ENCODE data around the gene PPAN.
A peak's percentile ranks its signal among the peaks of the same experiment; 100 is the strongest.

PPAN gene

GRCh38 chr19:10115392-10116084 lies 9.4 kb downstream of the PPAN start:
- no peaks in the 10 kb centered on the region for H3K9me3 ChIP-seq (ENCODE audit: control insufficient read depth in 1 of 2, low read length in 2 of 2)

GRCh38 chr19:10116085-10116865 lies 10.1 kb downstream of the PPAN start:
- H3K9me3 ChIP-seq (ENCODE audit: control insufficient read depth in 1 of 2, low read length in 2 of 2) = no peaks in the 10 kb centered on the region
- H3K4me1 ChIP-seq (ENCODE audit: control insufficient read depth in 1 of 2, insufficient read depth in 2 of 2, low read length in 2 of 2) = peaks cover 5 to 30% of the 10 kb centered on the region in 2 donors
- no peak overlapping the region for H3K4me3 ChIP-seq (ENCODE audit: low read depth in 1 of 2, low read length in 2 of 2)
- H3K36me3 ChIP-seq (ENCODE audit: control insufficient read depth in 1 of 2, insufficient read depth in 2 of 2, low read length in 2 of 2) = peaks cover 14 to 44% of the 10 kb centered on the region in 2 donors
- H3K27ac ChIP-seq (ENCODE audit: low read length) = no peak overlapping the region
- no peaks in the 10 kb centered on the region for H3K27me3 ChIP-seq (ENCODE audit: low read depth, low read length)

More at GRCh38 chr19:10115392-10116084, 9.4 kb downstream of the PPAN start:
- H3K27me3 ChIP-seq (ENCODE audit: low read depth, low read length) = no peaks in the 10 kb centered on the region
- no peak overlapping the region for H3K4me3 ChIP-seq (ENCODE audit: low read depth in 1 of 2, low read length in 2 of 2)
- peaks cover 16 to 52% of the 10 kb centered on the region in 2 donors for H3K36me3 ChIP-seq (ENCODE audit: control insufficient read depth in 1 of 2, insufficient read depth in 2 of 2, low read length in 2 of 2)
- H3K27ac ChIP-seq (ENCODE audit: low read length) = no peak overlapping the region
- H3K4me1 ChIP-seq (ENCODE audit: control insufficient read depth in 1 of 2, insufficient read depth in 2 of 2, low read length in 2 of 2) = peaks cover 5 to 30% of the 10 kb centered on the region in 2 donors

GRCh38 chr19:10116866-10117616 lies 10.9 kb downstream of the PPAN start:
- Histone ChIP-seq H3K36me3 (ENCODE audit: control insufficient read depth in 1 of 2, insufficient read depth in 2 of 2, low read length in 2 of 2) (peaks cover 14 to 42% of the 10 kb centered on the region in 2 donors), H3K4me3 (ENCODE audit: low read depth in 1 of 2, low read length in 2 of 2) (no peak overlapping the region), H3K27ac (ENCODE audit: low read length) (no peak overlapping the region), H3K9me3 (ENCODE audit: control insufficient read depth in 1 of 2, low read length in 2 of 2) (no peaks in the 10 kb centered on the region), H3K4me1 (ENCODE audit: control insufficient read depth in 1 of 2, insufficient read depth in 2 of 2, low read length in 2 of 2) (peaks cover 5 to 30% of the 10 kb centered on the region in 2 donors), H3K27me3 (ENCODE audit: low read depth, low read length) (no peaks in the 10 kb centered on the region)

- Histone ChIP-seq H3K27me3 (ENCODE audit: low read depth, low read length) (no peaks in the 10 kb centered on the region), H3K9me3 (ENCODE audit: control insufficient read depth in 1 of 2, low read length in 2 of 2) (no peaks in the 10 kb centered on the region), H3K36me3 (ENCODE audit: control insufficient read depth in 1 of 2, insufficient read depth in 2 of 2, low read length in 2 of 2) (peaks cover 14 to 39% of the 10 kb centered on the region in 2 donors), H3K27ac (ENCODE audit: low read length) (peak overlapping the region; percentile 71), H3K4me1 (ENCODE audit: control insufficient read depth in 1 of 2, insufficient read depth in 2 of 2, low read length in 2 of 2) (peaks cover 5 to 17% of the 10 kb centered on the region in 2 donors), H3K4me3 (ENCODE audit: low read depth in 1 of 2, low read length in 2 of 2) (peak overlapping the region; percentile 91 to 97)
Measured at GRCh38 chr19:10118960-10119359, 12.8 kb downstream of the PPAN start.

GRCh38 chr19:10120538-10121189 lies 14.5 kb downstream of the PPAN start:
- no peaks in the 10 kb centered on the region for H3K27me3 ChIP-seq (ENCODE audit: low read depth, low read length)
- no peak overlapping the region for H3K4me3 ChIP-seq (ENCODE audit: low read depth in 1 of 2, low read length in 2 of 2)
- H3K4me1 ChIP-seq (ENCODE audit: control insufficient read depth in 1 of 2, insufficient read depth in 2 of 2, low read length in 2 of 2) = peaks cover 5 to 17% of the 10 kb centered on the region in 2 donors
- peaks cover 14 to 26% of the 10 kb centered on the region in 2 donors for H3K36me3 ChIP-seq (ENCODE audit: control insufficient read depth in 1 of 2, insufficient read depth in 2 of 2, low read length in 2 of 2)
- no peaks in the 10 kb centered on the region for H3K9me3 ChIP-seq (ENCODE audit: control insufficient read depth in 1 of 2, low read length in 2 of 2)
- peak overlapping the region; percentile 14 for H3K27ac ChIP-seq (ENCODE audit: low read length)

- H3K4me3 ChIP-seq (ENCODE audit: low read depth in 1 of 2, low read length in 2 of 2) = no peak overlapping the region
- no peaks in the 10 kb centered on the region for H3K27me3 ChIP-seq (ENCODE audit: low read depth, low read length)
- H3K9me3 ChIP-seq (ENCODE audit: control insufficient read depth in 1 of 2, low read length in 2 of 2) = no peaks in the 10 kb centered on the region
- peaks cover 5 to 17% of the 10 kb centered on the region in 2 donors for H3K4me1 ChIP-seq (ENCODE audit: control insufficient read depth in 1 of 2, insufficient read depth in 2 of 2, low read length in 2 of 2)
- no peak overlapping the region for H3K27ac ChIP-seq (ENCODE audit: low read length)
- peaks cover 7 to 12% of the 10 kb centered on the region in 2 donors for H3K36me3 ChIP-seq (ENCODE audit: control insufficient read depth in 1 of 2, insufficient read depth in 2 of 2, low read length in 2 of 2)
Measured at GRCh38 chr19:10122045-10122444, 15.9 kb downstream of the PPAN start.

- H3K4me3 ChIP-seq (ENCODE audit: low read depth in 1 of 2, low read length in 2 of 2) = no peak overlapping the region
- no peaks in the 10 kb centered on the region for H3K27me3 ChIP-seq (ENCODE audit: low read depth, low read length)
- no peaks in the 10 kb centered on the region for H3K9me3 ChIP-seq (ENCODE audit: control insufficient read depth in 1 of 2, low read length in 2 of 2)
Measured at GRCh38 chr19:10124429-10124828, 18.3 kb downstream of the PPAN start.

GRCh38 chr19:10126213-10126639 lies 20.1 kb downstream of the PPAN start:
- H3K4me3 ChIP-seq (ENCODE audit: low read depth in 1 of 2, low read length in 2 of 2) = no peak overlapping the region
- no peak overlapping the region for H3K27ac ChIP-seq (ENCODE audit: low read length)
- peaks cover 0 to 4% of the 10 kb centered on the region in 2 donors for H3K36me3 ChIP-seq (ENCODE audit: control insufficient read depth in 1 of 2, insufficient read depth in 2 of 2, low read length in 2 of 2)
- H3K9me3 ChIP-seq (ENCODE audit: control insufficient read depth in 1 of 2, low read length in 2 of 2) = no peaks in the 10 kb centered on the region
- H3K4me1 ChIP-seq (ENCODE audit: control insufficient read depth in 1 of 2, insufficient read depth in 2 of 2, low read length in 2 of 2) = no peaks in the 10 kb centered on the region
- no peaks in the 10 kb centered on the region for H3K27me3 ChIP-seq (ENCODE audit: low read depth, low read length)

More at GRCh38 chr19:10124429-10124828, 18.3 kb downstream of the PPAN start:
- Histone ChIP-seq H3K36me3 (ENCODE audit: control insufficient read depth in 1 of 2, insufficient read depth in 2 of 2, low read length in 2 of 2) (peaks cover 0 to 4% of the 10 kb centered on the region in 2 donors), H3K27ac (ENCODE audit: low read length) (no peak overlapping the region), H3K4me1 (ENCODE audit: control insufficient read depth in 1 of 2, insufficient read depth in 2 of 2, low read length in 2 of 2) (peaks cover 0 to 3% of the 10 kb centered on the region in 2 donors)

- H3K36me3 ChIP-seq (ENCODE audit: control insufficient read depth in 1 of 2, insufficient read depth in 2 of 2, low read length in 2 of 2) = peaks cover 22 to 50% of the 10 kb centered on the region in 2 donors
Measured at GRCh38 chr19:10132905-10133304, 26.7 kb downstream of the PPAN start.

GRCh38 chr19:10133596-10133995 lies 27.4 kb downstream of the PPAN start:
- H3K27me3 ChIP-seq (ENCODE audit: low read depth, low read length) = no peaks in the 10 kb centered on the region
- no peaks in the 10 kb centered on the region for H3K4me1 ChIP-seq (ENCODE audit: control insufficient read depth in 1 of 2, insufficient read depth in 2 of 2, low read length in 2 of 2)
- peaks cover 28 to 57% of the 10 kb centered on the region in 2 donors for H3K36me3 ChIP-seq (ENCODE audit: control insufficient read depth in 1 of 2, insufficient read depth in 2 of 2, low read length in 2 of 2)
- H3K9me3 ChIP-seq (ENCODE audit: control insufficient read depth in 1 of 2, low read length in 2 of 2) = no peaks in the 10 kb centered on the region
- no peak overlapping the region for H3K4me3 ChIP-seq (ENCODE audit: low read depth in 1 of 2, low read length in 2 of 2)
- H3K27ac ChIP-seq (ENCODE audit: low read length) = no peak overlapping the region

More at GRCh38 chr19:10132905-10133304, 26.7 kb downstream of the PPAN start:
- Histone ChIP-seq H3K27me3 (ENCODE audit: low read depth, low read length) (no peaks in the 10 kb centered on the region), H3K4me1 (ENCODE audit: control insufficient read depth in 1 of 2, insufficient read depth in 2 of 2, low read length in 2 of 2) (no peaks in the 10 kb centered on the region), H3K27ac (ENCODE audit: low read length) (no peak overlapping the region), H3K4me3 (ENCODE audit: low read depth in 1 of 2, low read length in 2 of 2) (no peak overlapping the region), H3K9me3 (ENCODE audit: control insufficient read depth in 1 of 2, low read length in 2 of 2) (no peaks in the 10 kb centered on the region)

All from muscle layer of duodenum (tissue), 2 donors.